Liver (tissue), 9 donors: Measurements from ENCODE around the gene DMPK. TPM values are rescaled to one million over a fixed set of nuclear protein-coding genes. Genes with fewer than 3 reads are reported as not detected.

Experiments
- DNase-seq: peaks from one replicate; pipeline ENCODE4 v3.0.0-alpha.2; 2017; ENCODE audit warnings: low spot score
- H3K27ac ChIP-seq, 2 donors: one replicate each; pipeline ENCODE4 v1.7.0; 2013; ENCODE audit warnings: inconsistent platforms in 2 of 2, low read length in 2 of 2, control low read depth in 1 of 2, low read depth in 1 of 2, mild to moderate bottlenecking in 1 of 2
- H3K27me3 ChIP-seq, 4 donors: one replicate each; pipeline versions ENCODE4 v1.6.1 to v1.7.0; 2013; ENCODE audit warnings: low read length in 3 of 4, inconsistent platforms in 1 of 4, mild to moderate bottlenecking in 1 of 4, moderate library complexity in 1 of 4; ENCODE audit not compliant: control insufficient read depth in 4 of 4, insufficient read depth in 4 of 4
- H3K36me3 ChIP-seq, 4 donors: one replicate each; pipeline versions ENCODE4 v1.6.1 to v1.7.0; 2013; ENCODE audit warnings: low read length in 3 of 4, mild to moderate bottlenecking in 3 of 4, low read depth in 1 of 4, moderate library complexity in 1 of 4; ENCODE audit not compliant: control insufficient read depth in 4 of 4, insufficient read depth in 3 of 4
- H3K4me1 ChIP-seq, 4 donors: one replicate each; pipeline versions ENCODE4 v1.6.1 to v1.7.0; 2013; ENCODE audit warnings: low read length in 3 of 4, mild to moderate bottlenecking in 3 of 4, moderate library complexity in 1 of 4; ENCODE audit not compliant: control insufficient read depth in 4 of 4, insufficient read depth in 4 of 4
- H3K4me3 ChIP-seq, 3 donors: one replicate each; pipeline versions ENCODE4 v1.6.1 to v1.7.0; 2013; ENCODE audit warnings: low read length in 3 of 3, control low read depth in 1 of 3, low read depth in 1 of 3, mild to moderate bottlenecking in 1 of 3
- H3K9ac ChIP-seq, 2 donors: one replicate each; pipeline ENCODE4 v1.7.0; 2013; ENCODE audit warnings: low read length in 2 of 2, mild to moderate bottlenecking in 2 of 2, moderate library complexity in 2 of 2, control low read depth in 1 of 2, low read depth in 1 of 2
- H3K9me3 ChIP-seq, 4 donors: one replicate each; pipeline versions ENCODE4 v1.6.1 to v1.7.0; 2013; ENCODE audit warnings: low read length in 3 of 4; ENCODE audit not compliant: control insufficient read depth in 4 of 4
- EGR1 ChIP-seq, 2 donors: IDR thresholded peaks; 2 replicates each; pipeline ENCODE4 v1.6.1; 2016 to 2018; ENCODE audit warnings: antibody characterized with exemption in 2 of 2, low read depth in 2 of 2
- FOXA1 ChIP-seq: IDR thresholded peaks from 2 replicates; pipeline ENCODE4 v1.6.1; 2016; ENCODE audit warnings: antibody characterized with exemption
- FOXA2 ChIP-seq: IDR thresholded peaks from 2 replicates; pipeline ENCODE4 v1.6.1; 2016; ENCODE audit warnings: antibody characterized with exemption
- GABPA ChIP-seq, 2 donors: IDR thresholded peaks in 1 of 2; conservative IDR thresholded peaks in 1 of 2; 2 replicates each; pipeline ENCODE4 v1.6.1; 2016; ENCODE audit warnings: antibody characterized with exemption in 2 of 2, mild to moderate bottlenecking in 1 of 2, moderate library complexity in 1 of 2
- HNF4G ChIP-seq: IDR thresholded peaks from 2 replicates; pipeline ENCODE4 v1.6.1; 2016; ENCODE audit warnings: antibody characterized with exemption
- MAX ChIP-seq: IDR thresholded peaks from 2 replicates; pipeline ENCODE4 v1.6.1; 2016; ENCODE audit warnings: antibody characterized with exemption
- NR2F2 ChIP-seq: IDR thresholded peaks from 2 replicates; pipeline ENCODE4 v1.6.1; 2016; ENCODE audit warnings: antibody characterized with exemption
- RAD21 ChIP-seq, 2 donors: IDR thresholded peaks; 2 replicates each; pipeline ENCODE4 v1.6.1; 2016; ENCODE audit warnings: antibody characterized with exemption in 2 of 2, mild to moderate bottlenecking in 2 of 2
- RXRA ChIP-seq, 2 donors: IDR thresholded peaks; 2 replicates each; pipeline ENCODE4 v1.6.1; 2017 to 2018; ENCODE audit warnings: antibody characterized with exemption in 2 of 2, mild to moderate bottlenecking in 1 of 2
- TAF1 ChIP-seq: conservative IDR thresholded peaks from 2 replicates; pipeline ENCODE4 v1.6.1; 2016; ENCODE audit warnings: antibody characterized with exemption, mild to moderate bottlenecking
- YY1 ChIP-seq: IDR thresholded peaks from 2 replicates; pipeline ENCODE4 v1.6.1; 2016; ENCODE audit warnings: antibody characterized with exemption, mild to moderate bottlenecking
- WGBS: extraction: QIAGEN DNeasy Blood & Tissue Kit; methylation state at CpG from one replicate; pipeline ENCODE4 v1.1.7; 2013; 5-methylcytosine and 5-hydroxymethylcytosine counted together
- polyA plus RNA-seq, 2 donors: library from polyadenylated mRNA; stranded (reverse) in 1 of 2; unstranded in 1 of 2; fragments of 200-250 nt in 1 of 2; fragments of >200 nt in 1 of 2; fragmentation: Nextera tagmentation in 1 of 2; extraction: Ambion mirVana in 1 of 2; gene quantifications; one replicate each; pipeline versions ENCODE4 v1.2.1 to v1.2.3, GENCODE V29; 2013 to 2015
- total RNA-seq, 2 donors: library from RNA; depleted of rRNA; stranded (reverse); fragments of >200 nt; gene quantifications; one replicate each; pipeline ENCODE4 v1.2.3, GENCODE V29; 2014
- TF ChIP-seq, protein P1 (sequence below): IDR thresholded peaks from 2 replicates; pipeline ENCODE4 v1.6.1; 2016; ENCODE audit warnings: antibody characterized with exemption
- TF ChIP-seq, protein P2 (sequence below): fragments of 150-350 bp; IDR thresholded peaks from 2 replicates; pipeline ENCODE4 v1.5.1; 2017; ENCODE audit warnings: improper control_type of control experiment, low read depth, low read length; ENCODE audit not compliant: missing input control
- TF ChIP-seq, protein P3 (sequence below): IDR thresholded peaks from 2 replicates; pipeline ENCODE4 v1.6.1; 2016; ENCODE audit warnings: antibody characterized with exemption
- donor health status: healthy.
- donor health status: healthy.
- donor health status: healthy.
- donor health status: healthy.
- donor health status: healthy.

Gene DMPK
- total and polyA plus RNA-seq, 4 donors, result 1.8 to 12.5 (median 6.1) TPM

DNA sequence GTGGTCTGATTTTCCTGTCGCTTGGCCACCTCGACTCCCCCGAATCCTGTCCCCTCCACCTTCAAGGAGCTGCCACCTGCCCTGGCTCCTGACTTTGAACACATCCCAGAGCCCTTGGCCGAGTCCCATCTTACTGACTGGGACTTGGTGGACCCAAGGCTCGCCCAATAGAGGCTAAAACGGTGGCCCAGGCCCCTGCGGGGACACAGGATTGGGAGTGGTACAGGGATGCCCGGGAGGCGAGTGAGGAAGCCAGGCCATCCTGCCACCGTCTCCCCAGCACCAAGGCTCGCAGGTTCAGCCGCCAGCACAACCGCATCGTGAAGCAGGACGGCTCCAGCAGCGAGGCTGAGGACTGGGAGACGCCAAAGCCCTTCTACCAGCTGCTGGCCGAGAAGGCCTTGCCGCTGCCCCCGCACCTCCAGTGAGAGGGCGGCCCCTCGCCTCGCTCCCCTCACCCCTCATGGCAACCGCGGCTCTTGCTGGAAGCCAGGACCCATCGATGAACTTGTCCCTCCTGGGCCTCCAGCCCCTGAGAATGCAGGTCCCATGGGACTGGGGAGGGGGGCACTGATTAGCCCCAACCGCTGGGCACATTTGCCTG lies 18.5 kb downstream of the DMPK start:
- Histone ChIP-seq H3K4me1 (peaks cover 3 to 24% (median 6%) of the 10 kb centered on the region in 4 donors), H3K27me3 (no peaks in the 10 kb centered on the region), H3K9ac (no peak overlapping the region), H3K27ac (no peak overlapping the region), H3K36me3 (peaks cover 0 to 2% (median 0%) of the 10 kb centered on the region in 4 donors), H3K9me3 (no peaks in the 10 kb centered on the region), H3K4me3 (no peak overlapping the region)
- WGBS, result 55% methylated on average over 27 of the region's 27 CpGs
- no peak for DNase-seq
- no peak for TF ChIP-seq FOXA2
- TF ChIP-seq, protein P1, sequence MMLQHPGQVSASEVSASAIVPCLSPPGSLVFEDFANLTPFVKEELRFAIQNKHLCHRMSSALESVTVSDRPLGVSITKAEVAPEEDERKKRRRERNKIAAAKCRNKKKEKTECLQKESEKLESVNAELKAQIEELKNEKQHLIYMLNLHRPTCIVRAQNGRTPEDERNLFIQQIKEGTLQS, result no peak
- TF ChIP-seq RXRA (IDR thresholded peaks at IDR 0.05), result no peak
- no peak for TF ChIP-seq HNF4G
- TF ChIP-seq RAD21 (IDR thresholded peaks at IDR 0.05), result no peak
- TF ChIP-seq, protein P2, sequence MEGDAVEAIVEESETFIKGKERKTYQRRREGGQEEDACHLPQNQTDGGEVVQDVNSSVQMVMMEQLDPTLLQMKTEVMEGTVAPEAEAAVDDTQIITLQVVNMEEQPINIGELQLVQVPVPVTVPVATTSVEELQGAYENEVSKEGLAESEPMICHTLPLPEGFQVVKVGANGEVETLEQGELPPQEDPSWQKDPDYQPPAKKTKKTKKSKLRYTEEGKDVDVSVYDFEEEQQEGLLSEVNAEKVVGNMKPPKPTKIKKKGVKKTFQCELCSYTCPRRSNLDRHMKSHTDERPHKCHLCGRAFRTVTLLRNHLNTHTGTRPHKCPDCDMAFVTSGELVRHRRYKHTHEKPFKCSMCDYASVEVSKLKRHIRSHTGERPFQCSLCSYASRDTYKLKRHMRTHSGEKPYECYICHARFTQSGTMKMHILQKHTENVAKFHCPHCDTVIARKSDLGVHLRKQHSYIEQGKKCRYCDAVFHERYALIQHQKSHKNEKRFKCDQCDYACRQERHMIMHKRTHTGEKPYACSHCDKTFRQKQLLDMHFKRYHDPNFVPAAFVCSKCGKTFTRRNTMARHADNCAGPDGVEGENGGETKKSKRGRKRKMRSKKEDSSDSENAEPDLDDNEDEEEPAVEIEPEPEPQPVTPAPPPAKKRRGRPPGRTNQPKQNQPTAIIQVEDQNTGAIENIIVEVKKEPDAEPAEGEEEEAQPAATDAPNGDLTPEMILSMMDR, result no peak
- no peak for TF ChIP-seq FOXA1
- no peak for TF ChIP-seq MAX
- TF ChIP-seq, protein P3, sequence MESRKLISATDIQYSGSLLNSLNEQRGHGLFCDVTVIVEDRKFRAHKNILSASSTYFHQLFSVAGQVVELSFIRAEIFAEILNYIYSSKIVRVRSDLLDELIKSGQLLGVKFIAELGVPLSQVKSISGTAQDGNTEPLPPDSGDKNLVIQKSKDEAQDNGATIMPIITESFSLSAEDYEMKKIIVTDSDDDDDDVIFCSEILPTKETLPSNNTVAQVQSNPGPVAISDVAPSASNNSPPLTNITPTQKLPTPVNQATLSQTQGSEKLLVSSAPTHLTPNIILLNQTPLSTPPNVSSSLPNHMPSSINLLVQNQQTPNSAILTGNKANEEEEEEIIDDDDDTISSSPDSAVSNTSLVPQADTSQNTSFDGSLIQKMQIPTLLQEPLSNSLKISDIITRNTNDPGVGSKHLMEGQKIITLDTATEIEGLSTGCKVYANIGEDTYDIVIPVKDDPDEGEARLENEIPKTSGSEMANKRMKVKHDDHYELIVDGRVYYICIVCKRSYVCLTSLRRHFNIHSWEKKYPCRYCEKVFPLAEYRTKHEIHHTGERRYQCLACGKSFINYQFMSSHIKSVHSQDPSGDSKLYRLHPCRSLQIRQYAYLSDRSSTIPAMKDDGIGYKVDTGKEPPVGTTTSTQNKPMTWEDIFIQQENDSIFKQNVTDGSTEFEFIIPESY, result no peak

DNA sequence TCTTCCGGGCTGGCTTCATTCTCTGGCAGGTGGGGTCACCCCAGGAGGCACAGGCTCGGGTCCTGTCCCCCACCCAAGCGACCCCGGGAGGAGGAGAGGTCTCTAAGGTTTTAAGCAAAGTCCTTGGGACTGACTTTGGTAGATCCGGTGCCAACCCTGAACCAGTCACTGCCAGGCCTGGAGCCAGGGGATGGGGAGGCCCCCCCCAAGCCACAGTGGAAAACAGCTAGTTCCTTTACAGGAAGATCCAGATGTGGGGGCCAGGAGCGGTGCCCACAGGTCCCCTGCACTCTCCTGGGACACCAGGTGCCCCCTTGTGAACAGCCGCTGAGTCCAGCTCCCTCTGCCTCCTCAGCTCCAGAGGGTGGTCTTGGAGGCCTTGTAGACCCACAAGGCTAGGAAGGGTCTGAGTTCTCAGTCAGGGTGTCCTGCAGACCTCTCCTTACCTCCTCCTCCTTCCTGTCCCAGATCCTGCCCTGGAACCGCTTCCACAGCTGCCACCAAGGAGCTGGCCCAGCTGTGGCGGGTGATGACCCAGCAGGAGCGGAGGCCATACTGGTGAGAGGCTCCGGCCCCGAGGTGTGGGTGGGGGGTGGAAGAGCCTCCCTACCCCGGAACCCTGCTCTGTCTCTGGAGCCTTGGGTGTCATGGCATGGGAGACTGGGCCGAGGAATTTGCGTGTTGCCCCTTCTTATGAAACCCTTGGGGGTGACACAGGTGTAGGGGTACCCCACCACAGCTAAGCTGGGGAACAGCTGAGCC lies 19.2 kb downstream of the DMPK start:
- 92% methylated on average over 15 of the region's 15 CpGs for WGBS
- peaks cover 3 to 24% (median 6%) of the 10 kb centered on the region in 4 donors for H3K4me1 ChIP-seq
- H3K27ac ChIP-seq, result no peak overlapping the region
- TF ChIP-seq, protein P1, result no peak
- no peak for TF ChIP-seq HNF4G
- no peak for TF ChIP-seq GABPA (IDR thresholded peaks at IDR 0.05 in 1 of 2, conservative IDR thresholded peaks at IDR 0.05 in 1 of 2)
- no peak for TF ChIP-seq NR2F2
- H3K9me3 ChIP-seq, result no peaks in the 10 kb centered on the region
- no peak overlapping the region for H3K4me3 ChIP-seq
- no peaks in the 10 kb centered on the region for H3K27me3 ChIP-seq
- H3K9ac ChIP-seq, result no peak overlapping the region
- peaks cover 0 to 2% (median 0%) of the 10 kb centered on the region in 4 donors for H3K36me3 ChIP-seq
- no peak for DNase-seq

GRCh38 chr19:45761714-45762113 lies 20.6 kb downstream of the DMPK start:
- H3K27me3 ChIP-seq, result no peaks in the 10 kb centered on the region
- peaks cover under 1 to 12% (median 2%) of the 10 kb centered on the region in 4 donors for H3K4me1 ChIP-seq
- no peaks in the 10 kb centered on the region for H3K9me3 ChIP-seq
- no peak overlapping the region for H3K27ac ChIP-seq
- H3K4me3 ChIP-seq, result no peak overlapping the region
- H3K36me3 ChIP-seq, result peaks cover 0 to 2% (median 0%) of the 10 kb centered on the region in 4 donors
- TF ChIP-seq FOXA2, result no peak
- TF ChIP-seq RAD21 (IDR thresholded peaks at IDR 0.05), result no peak
- TF ChIP-seq EGR1 (IDR thresholded peaks at IDR 0.05; ENCODE audit: low read depth in 2 of 2), result no peak
- no peak for TF ChIP-seq YY1
- TF ChIP-seq, protein P3, result no peak
- TF ChIP-seq TAF1, result no peak
- no peak for TF ChIP-seq MAX
- 88% methylated on average over 17 of the region's 17 CpGs for WGBS
- H3K9ac ChIP-seq, result no peak overlapping the region
- DNase-seq, result no peak
